Common myeloid progenitor, CD34-positive (primary cell): ENCODE measurements around the gene MARF1.

Experiments
- CTCF ChIA-PET: fragments of 350-600 bp; sonication (Branson Sonifier 250); formaldehyde crosslinking; loops from one replicate; lab custom pipeline; 2021; ENCODE audit warnings: antibody characterized with exemption; lab: Charles Lee
- POLR2A ChIA-PET: fragments of 350-600 bp; sonication (Branson Sonifier 250); formaldehyde crosslinking; loops from one replicate; lab custom pipeline; 2021; ENCODE audit warnings: antibody characterized with exemption; lab: Charles Lee
- DNase-seq, 3 donors: peaks; one replicate each; pipeline versions ENCODE4 v3.0.0 to v3.0.0-alpha.2; 2013
- H3K27ac ChIP-seq, 2 experiments: 1 replicate in 1 of 2; 2 replicates in 1 of 2; pipeline ENCODE4 v1.7.0; 2013; ENCODE audit warnings: inconsistent platforms in 2 of 2, low read length in 2 of 2, mild to moderate bottlenecking in 2 of 2, low read depth in 1 of 2, moderate library complexity in 1 of 2; ENCODE audit not compliant: severe bottlenecking in 2 of 2, insufficient read depth in 1 of 2, poor library complexity in 1 of 2
- H3K27me3 ChIP-seq, 5 experiments: replicated peaks in 2 of 5; 1 replicate in 3 of 5; 2 replicates in 2 of 5; pipeline versions ENCODE4 v1.6.1 to v1.7.0; 2013; ENCODE audit warnings: low read length in 4 of 5, mild to moderate bottlenecking in 2 of 5, moderate library complexity in 2 of 5, inconsistent platforms in 1 of 5; ENCODE audit not compliant: insufficient read depth in 5 of 5, control insufficient read depth in 4 of 5
- H3K36me3 ChIP-seq, 4 experiments: 1 replicate in 2 of 4; 2 replicates in 2 of 4; pipeline versions ENCODE4 v1.6.1 to v1.7.0; 2013; ENCODE audit warnings: low read length in 3 of 4, control low read depth in 1 of 4, mild to moderate bottlenecking in 1 of 4; ENCODE audit not compliant: control insufficient read depth in 4 of 4, insufficient read depth in 4 of 4
- H3K4me1 ChIP-seq, 4 experiments: 1 replicate in 3 of 4; 2 replicates in 1 of 4; pipeline versions ENCODE4 v1.6.1 to v1.7.1; 2013; ENCODE audit warnings: low read length in 3 of 4, mild to moderate bottlenecking in 3 of 4, control low read depth in 1 of 4, inconsistent platforms in 1 of 4, moderate library complexity in 1 of 4; ENCODE audit not compliant: control insufficient read depth in 4 of 4, insufficient read depth in 4 of 4; ENCODE audit errors: control extremely low read depth in 1 of 4
- H3K4me3 ChIP-seq, 7 experiments: 1 replicate in 4 of 7; 2 replicates in 3 of 7; pipeline versions ENCODE4 v1.5.1 to v1.7.0; 2013; ENCODE audit warnings: mild to moderate bottlenecking in 7 of 7, low read length in 6 of 7, moderate library complexity in 6 of 7, inconsistent platforms in 2 of 7, low read depth in 2 of 7, control low read depth in 1 of 7; ENCODE audit not compliant: insufficient read depth in 4 of 7, control insufficient read depth in 1 of 7; ENCODE audit errors: extremely low read depth in 1 of 7
- H3K9me3 ChIP-seq, 5 experiments: 1 replicate in 4 of 5; 2 replicates in 1 of 5; pipeline versions ENCODE4 v1.6.1 to v1.7.1; 2013; ENCODE audit warnings: low read length in 4 of 5, mild to moderate bottlenecking in 2 of 5, inconsistent platforms in 1 of 5, low read depth in 1 of 5, moderate library complexity in 1 of 5; ENCODE audit not compliant: control insufficient read depth in 4 of 5, insufficient read depth in 2 of 5; ENCODE audit errors: control extremely low read depth in 1 of 5
- WGBS: methylation state at CpG from one replicate; pipeline ENCODE4 v1.1.5; 2013; ENCODE audit not compliant: insufficient coverage; 5-methylcytosine and 5-hydroxymethylcytosine counted together

The MARF1 gene

DNA sequence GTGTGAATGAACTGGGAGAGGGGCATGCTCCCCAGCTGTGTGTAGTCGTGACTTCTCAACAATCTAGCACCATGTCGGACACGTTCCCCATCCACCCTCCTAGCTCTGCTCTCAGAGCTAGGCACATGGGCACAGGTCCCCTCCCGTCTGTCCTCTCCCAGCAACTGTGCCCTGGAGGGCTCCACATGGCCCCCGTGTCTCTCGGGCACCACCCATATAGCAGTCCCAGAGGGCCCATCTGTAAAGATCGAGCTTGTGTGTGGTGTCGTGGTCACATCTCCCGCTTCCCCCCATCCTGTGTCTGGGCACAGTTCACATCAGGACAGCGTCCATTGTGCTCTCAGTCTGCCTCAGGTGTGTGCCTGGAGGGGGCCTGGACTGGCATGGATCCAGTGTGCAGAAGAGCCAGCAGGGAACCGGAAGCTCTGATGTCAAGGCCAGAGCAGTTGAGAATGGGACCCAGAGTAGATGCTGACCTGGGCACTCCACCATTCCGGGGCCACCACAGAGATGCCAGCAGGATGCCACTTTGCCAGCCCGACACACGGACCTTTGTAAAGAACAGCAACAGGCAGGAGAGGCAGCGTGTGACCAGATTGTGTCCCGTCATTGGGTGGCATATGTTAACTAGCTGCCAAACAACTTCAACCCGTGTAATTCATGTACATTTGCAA lies 55.7 kb downstream of the MARF1 start:
- ChIA-PET CTCF (interaction anchor here (1.1 kb wide), 1 partner anchor 14 kb away, joined by 3 read pairs; no protein-coding TSS in a partner anchor), POLR2A (no interaction called here)
- WGBS = 93% methylated on average over 12 of the region's 17 CpGs
- no peaks in the 10 kb centered on the region for H3K27me3 ChIP-seq
- no peak for DNase-seq
- no peak overlapping the region for H3K4me3 ChIP-seq
- peaks cover 0 to 18% (median 9%) of the 10 kb centered on the region in 4 experiments for H3K36me3 ChIP-seq
- peaks cover 2 to 17% (median 6%) of the 10 kb centered on the region in 5 experiments for H3K9me3 ChIP-seq
- H3K27ac ChIP-seq = no peak overlapping the region
- H3K4me1 ChIP-seq = peaks cover 9 to 32% (median 29%) of the 10 kb centered on the region in 4 experiments

DNA sequence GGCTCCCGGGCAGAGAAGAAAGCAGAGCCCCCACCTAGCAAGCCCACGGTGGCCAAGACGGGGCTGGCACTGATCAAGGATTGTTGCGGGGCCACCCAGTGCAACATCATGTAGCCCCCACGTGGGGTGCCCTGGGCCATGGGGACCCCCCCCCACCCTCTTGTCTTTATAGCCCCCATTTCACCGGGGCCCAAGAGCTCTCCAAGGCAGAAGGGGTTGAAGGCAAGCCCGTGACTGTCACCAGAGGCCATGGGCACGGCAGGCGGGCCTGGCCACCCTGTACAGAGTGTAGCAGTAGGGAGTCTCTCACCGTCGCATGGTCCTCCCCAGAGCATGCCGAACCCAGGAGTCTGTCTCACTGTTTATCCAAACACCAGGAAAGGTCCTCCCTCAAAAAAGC lies 56.2 kb downstream of the MARF1 start:
- Histone ChIP-seq H3K27ac (no peak overlapping the region), H3K27me3 (no peaks in the 10 kb centered on the region), H3K9me3 (peaks cover 2 to 17% (median 6%) of the 10 kb centered on the region in 5 experiments), H3K4me1 (peaks cover 9 to 30% (median 26%) of the 10 kb centered on the region in 4 experiments), H3K4me3 (no peak overlapping the region), H3K36me3 (peaks cover 0 to 18% (median 9%) of the 10 kb centered on the region in 4 experiments)
- POLR2A ChIA-PET = no interaction called here
- no peak for DNase-seq
- CTCF ChIA-PET = interaction anchor here (1.1 kb wide), 1 partner anchor 13 kb away, joined by 3 read pairs; no protein-coding TSS in a partner anchor
- 97% methylated on average over 7 of the region's 12 CpGs for WGBS

DNA sequence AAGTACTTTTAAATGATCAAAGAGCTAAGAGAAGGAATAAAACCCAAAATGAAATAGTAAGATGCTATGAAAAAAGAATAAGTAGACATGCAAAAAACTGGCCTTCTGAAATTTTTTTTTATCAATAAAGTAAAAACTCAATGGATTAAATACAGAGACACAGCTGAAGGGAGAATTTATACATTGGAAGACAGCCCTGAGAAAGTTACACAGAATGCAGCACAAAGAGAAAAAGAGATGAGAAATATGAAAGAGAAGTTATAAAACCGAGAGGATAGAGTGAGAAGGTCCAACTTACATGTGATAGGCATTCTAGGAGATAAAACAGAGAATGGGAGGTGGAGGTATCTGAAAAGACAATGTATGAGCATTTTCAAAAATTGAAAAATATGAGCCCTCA lies 57.0 kb downstream of the MARF1 start:
- peaks cover 2 to 17% (median 6%) of the 10 kb centered on the region in 5 experiments for H3K9me3 ChIP-seq
- H3K36me3 ChIP-seq = peaks cover 0 to 18% (median 9%) of the 10 kb centered on the region in 4 experiments
- peaks cover 9 to 30% (median 24%) of the 10 kb centered on the region in 4 experiments for H3K4me1 ChIP-seq
- no peak overlapping the region for H3K4me3 ChIP-seq
- no peak for DNase-seq
- POLR2A ChIA-PET = no interaction called here
- no peak overlapping the region for H3K27ac ChIP-seq
- WGBS = 92% methylated on average over 1 of the region's 1 CpG
- CTCF ChIA-PET = interaction anchor here (1.1 kb wide), 1 partner anchor 13 kb away, joined by 3 read pairs; no protein-coding TSS in a partner anchor
- H3K27me3 ChIP-seq = no peaks in the 10 kb centered on the region

DNA sequence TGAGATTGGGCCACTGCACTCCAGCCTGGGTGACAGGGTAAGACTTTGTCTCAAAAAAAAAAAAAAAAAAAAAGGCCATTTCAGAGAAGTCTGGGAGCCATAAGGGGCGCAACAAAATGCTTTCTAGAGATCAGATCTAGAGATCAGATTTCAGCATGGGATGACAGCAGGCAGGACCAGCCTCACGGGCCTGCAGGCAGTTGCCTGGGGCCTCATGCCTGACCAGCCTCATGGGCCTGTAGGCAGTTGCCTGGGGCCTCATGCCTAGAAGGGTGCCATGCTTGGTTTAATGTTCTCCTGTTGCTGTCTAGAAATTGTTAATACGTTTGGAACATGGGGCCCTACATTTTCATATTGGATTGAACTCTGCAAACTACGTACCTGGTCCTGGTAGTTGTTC lies 59.4 kb downstream of the MARF1 start:
- peaks cover 0 to 18% (median 7%) of the 10 kb centered on the region in 4 experiments for H3K36me3 ChIP-seq
- ChIA-PET POLR2A (no interaction called here), CTCF (no interaction called here)
- peaks cover 2 to 17% (median 6%) of the 10 kb centered on the region in 5 experiments for H3K9me3 ChIP-seq
- no peak overlapping the region for H3K27ac ChIP-seq
- no peak for DNase-seq
- peaks cover 0 to 11% (median 7%) of the 10 kb centered on the region in 4 experiments for H3K4me1 ChIP-seq
- H3K27me3 ChIP-seq = no peaks in the 10 kb centered on the region
- WGBS = 100% methylated on average over 3 of the region's 4 CpGs
- H3K4me3 ChIP-seq = no peak overlapping the region

DNA sequence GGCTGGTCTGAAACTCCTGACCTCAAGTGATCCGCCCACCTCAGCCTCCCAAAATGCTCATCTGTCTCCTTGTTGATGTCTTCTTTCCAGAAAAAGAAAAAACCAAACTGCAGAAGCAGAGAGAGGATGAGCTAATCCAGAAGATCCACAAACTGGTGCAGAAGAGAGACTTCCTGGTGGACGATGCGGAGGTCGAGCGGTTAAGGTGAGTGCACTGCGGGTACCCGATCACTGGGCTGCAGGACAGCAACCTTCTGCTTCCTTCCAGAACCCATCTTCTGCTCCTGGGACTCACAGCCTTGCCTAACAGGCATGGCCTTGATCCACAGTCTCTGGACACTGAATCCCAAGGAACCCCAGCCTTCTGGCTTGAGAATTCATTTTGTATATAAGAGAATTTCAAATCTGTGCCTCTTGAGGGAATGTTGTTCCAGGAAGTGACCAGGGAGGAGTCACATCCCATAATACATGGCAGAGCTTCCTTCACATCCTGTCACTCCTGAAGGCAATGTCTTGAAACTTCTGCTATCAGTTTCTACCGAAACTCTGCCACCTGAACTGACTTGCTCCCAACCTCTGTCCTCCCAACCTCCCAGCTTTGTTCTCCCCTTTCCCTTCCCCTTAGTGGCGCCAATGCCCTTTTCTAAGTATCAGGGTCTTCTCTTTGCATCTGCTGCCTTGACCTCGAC lies 61.7 kb downstream of the MARF1 start:
- POLR2A ChIA-PET = no interaction called here
- no peaks in the 10 kb centered on the region for H3K27me3 ChIP-seq

DNA sequence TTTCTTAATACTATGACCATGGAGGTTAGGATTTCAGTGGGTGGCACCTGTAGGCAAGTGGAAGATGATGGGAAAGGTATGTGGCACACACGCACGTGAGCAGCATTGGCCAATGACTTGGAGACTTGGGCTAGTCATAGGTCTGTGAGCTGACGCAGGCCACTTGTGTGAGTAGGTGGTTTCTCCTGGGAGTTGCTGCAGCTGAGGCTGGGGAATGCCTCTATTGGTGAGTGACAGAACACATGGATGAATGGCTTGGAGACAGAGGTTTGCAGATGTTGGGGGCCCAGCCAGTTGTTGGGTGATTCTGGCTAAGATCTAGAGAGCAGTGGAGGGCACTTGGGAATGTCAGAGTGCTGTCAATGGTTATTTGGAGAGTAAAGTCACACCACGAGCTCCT lies 64.1 kb downstream of the MARF1 start:
- peaks cover 0 to 13% (median 7%) of the 10 kb centered on the region in 4 experiments for H3K4me1 ChIP-seq
- peaks cover 0 to 5% (median 0%) of the 10 kb centered on the region in 4 experiments for H3K36me3 ChIP-seq
- no peak for DNase-seq
- ChIA-PET POLR2A (no interaction called here), CTCF (interaction anchor here (1.1 to 1.2 kb wide), 2 partner anchors 17 to 161 kb away, joined by 4 read pairs; no protein-coding TSS in a partner anchor)
- no peak overlapping the region for H3K4me3 ChIP-seq
- H3K27ac ChIP-seq = no peak overlapping the region
- no peaks in the 10 kb centered on the region for H3K27me3 ChIP-seq
- WGBS = 95% methylated on average over 4 of the region's 4 CpGs
- peaks cover 0 to 3% (median 0%) of the 10 kb centered on the region in 5 experiments for H3K9me3 ChIP-seq

More for the DNA sequence above, 61.7 kb downstream of the MARF1 start:
- CTCF ChIA-PET = no interaction called here
- H3K9me3 ChIP-seq = peaks cover 2 to 12% (median 5%) of the 10 kb centered on the region in 5 experiments
- H3K4me1 ChIP-seq = peaks cover 0 to 11% (median 7%) of the 10 kb centered on the region in 4 experiments
- H3K4me3 ChIP-seq = no peak overlapping the region
- WGBS = 95% methylated on average over 8 of the region's 10 CpGs
- H3K27ac ChIP-seq = no peak overlapping the region
- no peak for DNase-seq
- peaks cover 0 to 8% (median 2%) of the 10 kb centered on the region in 4 experiments for H3K36me3 ChIP-seq
